T47D (cell line): ENCODE data around the gene FIBP.

ENCODE experiments used
- DNase-seq, 2 experiments: peaks; one replicate each; pipeline versions ENCODE4 v3.0.0 to v3.0.0-alpha.2; 2011 to 2012; ENCODE audit warnings: low read depth in 1 of 2, low spot score in 1 of 2
- JUND ChIP-seq: IDR thresholded peaks from 2 replicates; pipeline ENCODE4 v1.6.1; 2012; ENCODE audit warnings: low read depth
- in situ Hi-C: cut with HindIII; loops from 2 replicates; pipeline ENCODE4 v1.10.0; 2016; ENCODE audit warnings: low sequenced_read_pairs, low pct_unique_long_range_greater_than_20kb

Gene FIBP

GRCh38 chr11:65883058-65883761, 5.1 kb downstream of the FIBP start:
- in situ Hi-C loops = no loop called here
- no peak for DNase-seq
- no peak for TF ChIP-seq JUND

- no peak for DNase-seq
- no peak for TF ChIP-seq JUND
- in situ Hi-C loops = no loop called here
These were observed 5.9 kb downstream of the FIBP start for GRCh38 chr11:65882120-65883057.

- DNase-seq = no peak
- in situ Hi-C loops = no loop called here
- TF ChIP-seq JUND = no peak
These were observed 7.3 kb downstream of the FIBP start for GRCh38 chr11:65880844-65881421.

- no peak for TF ChIP-seq JUND
- in situ Hi-C loops = no loop called here
- no peak for DNase-seq
These were observed 8.2 kb downstream of the FIBP start for GRCh38 chr11:65880027-65880426.

- DNase-seq = no peak
- in situ Hi-C loops = no loop called here
- no peak for TF ChIP-seq JUND
These were observed 8.7 kb downstream of the FIBP start, which contains the start of gene CTSW for GRCh38 chr11:65879617-65880016. Gene CTSW, plus strand, starts transcription at chr11:65879837. Its CDS starts 18 bp downstream, at chr11:65879855.

- in situ Hi-C loops = no loop called here
- no peak for TF ChIP-seq JUND
- peak; percentile 91 to 93 for DNase-seq
These were observed 14.7 kb downstream of the FIBP start for GRCh38 chr11:65873318-65874156.

- no peak for TF ChIP-seq JUND
- in situ Hi-C loops = no loop called here
- no peak for DNase-seq
These were observed 15.5 kb downstream of the FIBP start, which contains the start of gene EFEMP2 for GRCh38 chr11:65872586-65873317. Gene EFEMP2, minus strand, starts transcription at chr11:65872800. Its CDS starts 446 bp downstream, at chr11:65872354.

- TF ChIP-seq JUND = no peak
- in situ Hi-C loops = no loop called here
- no peak for DNase-seq
These were observed 16.3 kb downstream of the FIBP start for GRCh38 chr11:65871811-65872548.

GRCh38 chr11:65870706-65871681, 17.3 kb downstream of the FIBP start:
- in situ Hi-C loops = no loop called here
- no peak for DNase-seq
- TF ChIP-seq JUND = no peak

GRCh38 chr11:65870307-65870658, 18.0 kb downstream of the FIBP start:
- in situ Hi-C loops = no loop called here
- no peak for TF ChIP-seq JUND
- DNase-seq = no peak
